ENCODE data around the gene NAIF1.

- TF ChIP-seq, protein P1, sequence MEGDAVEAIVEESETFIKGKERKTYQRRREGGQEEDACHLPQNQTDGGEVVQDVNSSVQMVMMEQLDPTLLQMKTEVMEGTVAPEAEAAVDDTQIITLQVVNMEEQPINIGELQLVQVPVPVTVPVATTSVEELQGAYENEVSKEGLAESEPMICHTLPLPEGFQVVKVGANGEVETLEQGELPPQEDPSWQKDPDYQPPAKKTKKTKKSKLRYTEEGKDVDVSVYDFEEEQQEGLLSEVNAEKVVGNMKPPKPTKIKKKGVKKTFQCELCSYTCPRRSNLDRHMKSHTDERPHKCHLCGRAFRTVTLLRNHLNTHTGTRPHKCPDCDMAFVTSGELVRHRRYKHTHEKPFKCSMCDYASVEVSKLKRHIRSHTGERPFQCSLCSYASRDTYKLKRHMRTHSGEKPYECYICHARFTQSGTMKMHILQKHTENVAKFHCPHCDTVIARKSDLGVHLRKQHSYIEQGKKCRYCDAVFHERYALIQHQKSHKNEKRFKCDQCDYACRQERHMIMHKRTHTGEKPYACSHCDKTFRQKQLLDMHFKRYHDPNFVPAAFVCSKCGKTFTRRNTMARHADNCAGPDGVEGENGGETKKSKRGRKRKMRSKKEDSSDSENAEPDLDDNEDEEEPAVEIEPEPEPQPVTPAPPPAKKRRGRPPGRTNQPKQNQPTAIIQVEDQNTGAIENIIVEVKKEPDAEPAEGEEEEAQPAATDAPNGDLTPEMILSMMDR (IDR thresholded peaks at IDR 0.05; ENCODE audit: low read depth, low read length) = no peak
- no peak for TF ChIP-seq EZH2phosphoT487 (IDR thresholded peaks at IDR 0.05; ENCODE audit: low read depth)
Observed at GRCh38 chr9:128025736-128026135, 41.4 kb downstream of the NAIF1 start.
